HepG2 (cell line): ENCODE measurements around the gene NDRG3. TPM values are rescaled to one million over a fixed set of nuclear protein-coding genes. Genes with fewer than 3 reads are reported as not detected.
A peak's percentile ranks its signal among the peaks of the same experiment; 100 is the strongest.

Experiments used
- BORCS8-MEF2B ChIP-seq: sonication (generic); formaldehyde crosslinking; IDR thresholded peaks from 2 replicates; pipeline ENCODE4 v1.8.0; 2022; ENCODE audit warnings: mild to moderate bottlenecking, missing genetic modification reagents
- CBX1 ChIP-seq: IDR thresholded peaks from one replicate; pipeline ENCODE4 v1.6.1; 2016; ENCODE audit warnings: antibody characterized with exemption, low read depth
- FOXJ3 ChIP-seq: sonication (generic); formaldehyde crosslinking; IDR thresholded peaks from 2 replicates; pipeline ENCODE4 v1.4.0; 2020; ENCODE audit warnings: missing genetic modification reagents, mild to moderate bottlenecking, borderline replicate concordance
- HMGA1 ChIP-seq: sonication (generic); formaldehyde crosslinking; conservative IDR thresholded peaks from 2 replicates; pipeline ENCODE4 v1.4.0; 2020; ENCODE audit warnings: missing genetic modification reagents
- NBN ChIP-seq: fragments of 450-650 bp; conservative IDR thresholded peaks from 2 replicates; pipeline ENCODE4 v1.6.1; 2017
- NR2F6 ChIP-seq, 2 experiments: IDR thresholded peaks; 2 replicates each; pipeline ENCODE4 v1.6.1; 2016; ENCODE audit warnings: antibody characterized with exemption in 1 of 2, mild to moderate bottlenecking in 1 of 2
- SP2 ChIP-seq: sonication (generic); formaldehyde crosslinking; IDR thresholded peaks from 2 replicates; pipeline ENCODE4 v1.5.1; 2020; ENCODE audit warnings: mild to moderate bottlenecking, missing genetic modification reagents
- THAP11 ChIP-seq: IDR thresholded peaks from 2 replicates; pipeline ENCODE4 v1.6.1; 2016; ENCODE audit warnings: missing biosample characterization, missing genetic modification reagents
- TP53 ChIP-seq: sonication (generic); formaldehyde crosslinking; conservative IDR thresholded peaks from 2 replicates; pipeline ENCODE4 v1.4.0; 2020; ENCODE audit warnings: missing genetic modification reagents
- ZKSCAN1 ChIP-seq: fragments of 150-350 bp; IDR thresholded peaks from 2 replicates; pipeline ENCODE4 v1.6.1; 2014; ENCODE audit warnings: low read length
- ZNF121 ChIP-seq: sonication (generic); formaldehyde crosslinking; IDR thresholded peaks from 2 replicates; pipeline ENCODE4 v1.5.0; 2020; ENCODE audit warnings: mild to moderate bottlenecking, missing genetic modification reagents
- ZNF207 ChIP-seq: fragments of 450-650 bp; IDR thresholded peaks from 2 replicates; pipeline ENCODE4 v1.6.1; 2016; ENCODE audit warnings: antibody characterized with exemption, borderline replicate concordance
- ZNF232 ChIP-seq: sonication (generic); formaldehyde crosslinking; IDR thresholded peaks from 2 replicates; pipeline ENCODE4 v1.4.0; 2020; ENCODE audit warnings: missing genetic modification reagents, borderline replicate concordance
- ZNF264 ChIP-seq: sonication (generic); formaldehyde crosslinking; IDR thresholded peaks from 2 replicates; pipeline ENCODE4 v1.4.0; 2020; ENCODE audit warnings: missing genetic modification reagents
- ZNF30 ChIP-seq: sonication (generic); formaldehyde crosslinking; IDR thresholded peaks from 2 replicates; pipeline ENCODE4 v1.5.0; 2020; ENCODE audit warnings: mild to moderate bottlenecking, missing genetic modification reagents
- ZNF335 ChIP-seq: sonication (generic); formaldehyde crosslinking; IDR thresholded peaks from 2 replicates; pipeline ENCODE4 v1.4.0; 2020; ENCODE audit warnings: missing genetic modification reagents
- ZNF570 ChIP-seq: sonication (generic); formaldehyde crosslinking; IDR thresholded peaks from 2 replicates; pipeline ENCODE4 v1.4.0; 2020; ENCODE audit warnings: mild to moderate bottlenecking, missing genetic modification reagents, borderline replicate concordance
- ZNF598 ChIP-seq: sonication (generic); formaldehyde crosslinking; IDR thresholded peaks from 2 replicates; pipeline ENCODE4 v1.5.1; 2020; ENCODE audit warnings: mild to moderate bottlenecking, missing genetic modification reagents, borderline replicate concordance
- ZNF615 ChIP-seq: sonication (generic); formaldehyde crosslinking; IDR thresholded peaks from 2 replicates; pipeline ENCODE4 v1.5.0; 2020; ENCODE audit warnings: mild to moderate bottlenecking, missing genetic modification reagents, borderline replicate concordance
- ZNF710 ChIP-seq: sonication (generic); formaldehyde crosslinking; IDR thresholded peaks from 2 replicates; pipeline ENCODE4 v1.5.0; 2020; ENCODE audit warnings: mild to moderate bottlenecking, missing genetic modification reagents, borderline replicate concordance
- ZNF878 ChIP-seq: sonication (generic); formaldehyde crosslinking; IDR thresholded peaks from 2 replicates; pipeline ENCODE4 v1.8.1; 2023; ENCODE audit warnings: mild to moderate bottlenecking, missing genetic modification reagents, moderate library complexity
- ZSCAN20 ChIP-seq: sonication (generic); formaldehyde crosslinking; IDR thresholded peaks from 2 replicates; pipeline ENCODE4 v1.4.0; 2020; ENCODE audit warnings: missing genetic modification reagents, mild to moderate bottlenecking, borderline replicate concordance
- ZZZ3 ChIP-seq: sonication (generic); formaldehyde crosslinking; IDR thresholded peaks from 2 replicates; pipeline ENCODE4 v1.4.0; 2020; ENCODE audit warnings: missing genetic modification reagents, mild to moderate bottlenecking, borderline replicate concordance
- polyA plus RNA-seq, 8 experiments: library from polyadenylated mRNA; depleted of rRNA in 3 of 8; stranded (reverse) in 7 of 8; unstranded in 1 of 8; fragments of >200 nt; fragmentation: Illumina TruSeq in 4 of 8; extraction: Trizol in 4 of 8; gene quantifications; 2 replicates each; pipeline versions ENCODE4 v1.2.1 to v1.2.3, GENCODE V29; 2011 to 2016; ENCODE audit warnings: low read depth in 4 of 8, missing spikeins in 1 of 8, mixed read lengths in 1 of 8; ENCODE audit not compliant: insufficient read depth in 1 of 8
- total RNA-seq, 5 experiments: library from RNA; depleted of rRNA; stranded (reverse); fragments of >200 nt; fragmentation: Illumina TruSeq; extraction: Trizol; gene quantifications; 2 replicates each; pipeline ENCODE4 v1.2.3, GENCODE V29; 2016; ENCODE audit warnings: low read depth in 1 of 5
- TF ChIP-seq, protein P1 (sequence below): sonication (generic); formaldehyde crosslinking; IDR thresholded peaks from 2 replicates; pipeline ENCODE4 v1.8.1; 2023; ENCODE audit warnings: mild to moderate bottlenecking, missing genetic modification reagents
- TF ChIP-seq, protein P2 (sequence below): sonication (generic); formaldehyde crosslinking; IDR thresholded peaks from 2 replicates; pipeline ENCODE4 v1.4.0; 2020; ENCODE audit warnings: low read depth, missing genetic modification reagents

The NDRG3 gene
- total and polyA plus RNA-seq, 2 of the 13 experiments (the other 11 are each of a cell fraction or from before 2014, with no cell fraction given) = 36.0 to 40.5 TPM

DNA sequence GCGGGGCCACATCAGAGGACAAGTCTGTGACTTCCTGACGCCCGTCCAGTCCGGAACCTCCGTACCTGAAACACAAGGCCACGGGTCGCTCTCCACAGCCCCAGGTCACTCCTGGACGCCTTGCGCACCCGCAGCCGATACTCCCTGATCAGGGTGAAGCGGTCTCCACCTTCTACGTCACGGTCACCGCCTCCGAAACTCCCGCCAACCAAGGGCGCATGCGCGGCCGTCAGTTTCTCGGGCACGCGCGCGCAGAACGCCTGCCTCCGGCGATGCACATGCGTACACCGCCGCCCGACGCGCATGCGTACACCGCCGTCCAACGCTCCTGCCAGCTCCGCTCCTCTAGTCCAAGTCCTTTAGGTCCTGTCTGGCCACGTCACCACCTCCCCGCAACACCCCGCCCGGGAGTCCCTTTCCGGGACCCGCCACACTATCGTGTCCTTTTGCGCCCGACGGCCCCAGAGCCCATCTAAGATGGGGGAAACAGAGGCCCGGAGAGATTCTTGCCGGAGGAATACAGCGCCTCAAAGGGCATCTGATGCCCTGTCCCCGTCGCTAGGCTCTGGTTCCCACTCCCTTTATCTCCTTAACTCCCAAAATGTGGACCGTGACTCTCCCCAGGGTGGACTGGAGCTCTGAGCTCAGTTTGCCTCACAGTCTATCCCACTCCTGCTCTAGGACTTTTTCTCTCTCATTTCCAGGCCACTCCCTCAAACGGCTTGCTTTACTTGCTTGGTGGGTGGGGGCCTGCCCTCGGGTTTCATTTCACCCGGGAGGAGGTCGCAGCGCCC lies 27.9 kb upstream of the NDRG3 start, which contains the start of gene DSN1 (continued):
- TF ChIP-seq ZZZ3 (CRISPR knock-in tag) (peak; percentile 83), FOXJ3 (CRISPR knock-in tag) (0 out of 2 replicates have a peak, but pooled peaks have one; percentile 45), ZKSCAN1 (no peak), NR2F6 (IDR thresholded peaks at IDR 0.05) (peak; percentile 49; the same call in 1 of the 2 replicates), NR2F6 (CRISPR knock-in tag; IDR thresholded peaks at IDR 0.05) (peak; percentile 59), ZSCAN20 (CRISPR knock-in tag) (peak; percentile 75), ZNF710 (peak; percentile 17; the same call in 1 of the 2 replicates), TP53 (peak; percentile 61; the same call in 1 of the 2 replicates), ZNF335 (CRISPR knock-in tag) (no peak), ZNF207 (no peak), NBN (no peak), ZNF232 (peak; percentile 95), THAP11 (CRISPR knock-in tag) (peak; percentile 89), ZNF878 (CRISPR knock-in tag) (0 out of 2 replicates have a peak, but pooled peaks have one; percentile 20), ZNF615 (CRISPR knock-in tag) (no peak), ZNF598 (CRISPR knock-in tag) (peak; percentile 89), BORCS8-MEF2B (peak; percentile 91), CBX1 (peak; percentile 79), ZNF30 (CRISPR knock-in tag) (peak; percentile 50; the same call in 1 of the 2 replicates), HMGA1 (CRISPR knock-in tag) (no peak), ZNF264 (peak; percentile 42), SP2 (CRISPR knock-in tag) (no peak), ZNF570 (CRISPR knock-in tag) (no peak; the same call in 1 of the 2 replicates), ZNF121 (CRISPR knock-in tag) (peak; percentile 70)
- TF ChIP-seq, protein P1, sequence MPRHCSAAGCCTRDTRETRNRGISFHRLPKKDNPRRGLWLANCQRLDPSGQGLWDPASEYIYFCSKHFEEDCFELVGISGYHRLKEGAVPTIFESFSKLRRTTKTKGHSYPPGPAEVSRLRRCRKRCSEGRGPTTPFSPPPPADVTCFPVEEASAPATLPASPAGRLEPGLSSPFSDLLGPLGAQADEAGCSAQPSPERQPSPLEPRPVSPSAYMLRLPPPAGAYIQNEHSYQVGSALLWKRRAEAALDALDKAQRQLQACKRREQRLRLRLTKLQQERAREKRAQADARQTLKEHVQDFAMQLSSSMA (CRISPR knock-in tag) = peak; percentile 87
- TF ChIP-seq, protein P2, sequence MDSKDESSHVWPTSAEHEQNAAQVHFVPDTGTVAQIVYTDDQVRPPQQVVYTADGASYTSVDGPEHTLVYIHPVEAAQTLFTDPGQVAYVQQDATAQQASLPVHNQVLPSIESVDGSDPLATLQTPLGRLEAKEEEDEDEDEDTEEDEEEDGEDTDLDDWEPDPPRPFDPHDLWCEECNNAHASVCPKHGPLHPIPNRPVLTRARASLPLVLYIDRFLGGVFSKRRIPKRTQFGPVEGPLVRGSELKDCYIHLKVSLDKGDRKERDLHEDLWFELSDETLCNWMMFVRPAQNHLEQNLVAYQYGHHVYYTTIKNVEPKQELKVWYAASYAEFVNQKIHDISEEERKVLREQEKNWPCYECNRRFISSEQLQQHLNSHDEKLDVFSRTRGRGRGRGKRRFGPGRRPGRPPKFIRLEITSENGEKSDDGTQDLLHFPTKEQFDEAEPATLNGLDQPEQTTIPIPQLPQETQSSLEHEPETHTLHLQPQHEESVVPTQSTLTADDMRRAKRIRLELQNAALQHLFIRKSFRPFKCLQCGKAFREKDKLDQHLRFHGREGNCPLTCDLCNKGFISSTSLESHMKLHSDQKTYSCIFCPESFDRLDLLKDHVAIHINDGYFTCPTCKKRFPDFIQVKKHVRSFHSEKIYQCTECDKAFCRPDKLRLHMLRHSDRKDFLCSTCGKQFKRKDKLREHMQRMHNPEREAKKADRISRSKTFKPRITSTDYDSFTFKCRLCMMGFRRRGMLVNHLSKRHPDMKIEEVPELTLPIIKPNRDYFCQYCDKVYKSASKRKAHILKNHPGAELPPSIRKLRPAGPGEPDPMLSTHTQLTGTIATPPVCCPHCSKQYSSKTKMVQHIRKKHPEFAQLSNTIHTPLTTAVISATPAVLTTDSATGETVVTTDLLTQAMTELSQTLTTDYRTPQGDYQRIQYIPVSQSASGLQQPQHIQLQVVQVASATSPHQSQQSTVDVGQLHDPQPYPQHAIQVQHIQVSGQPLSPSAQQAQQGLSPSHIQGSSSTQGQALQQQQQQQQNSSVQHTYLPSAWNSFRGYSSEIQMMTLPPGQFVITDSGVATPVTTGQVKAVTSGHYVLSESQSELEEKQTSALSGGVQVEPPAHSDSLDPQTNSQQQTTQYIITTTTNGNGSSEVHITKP (CRISPR knock-in tag) = peak; percentile 63; the same call in 1 of the 2 replicates
